ENCODE measurements around the gene NDUFS6. TPM values are rescaled to one million over a fixed set of nuclear protein-coding genes. Genes with fewer than 3 reads are reported as not detected.
A peak's percentile ranks its signal among the peaks of the same experiment; 100 is the strongest.

NDUFS6 gene
- total and polyA plus RNA-seq, 2 of the 4 experiments (the other 2 are of a cell fraction), result 10.4 to 69.0 TPM

DNA sequence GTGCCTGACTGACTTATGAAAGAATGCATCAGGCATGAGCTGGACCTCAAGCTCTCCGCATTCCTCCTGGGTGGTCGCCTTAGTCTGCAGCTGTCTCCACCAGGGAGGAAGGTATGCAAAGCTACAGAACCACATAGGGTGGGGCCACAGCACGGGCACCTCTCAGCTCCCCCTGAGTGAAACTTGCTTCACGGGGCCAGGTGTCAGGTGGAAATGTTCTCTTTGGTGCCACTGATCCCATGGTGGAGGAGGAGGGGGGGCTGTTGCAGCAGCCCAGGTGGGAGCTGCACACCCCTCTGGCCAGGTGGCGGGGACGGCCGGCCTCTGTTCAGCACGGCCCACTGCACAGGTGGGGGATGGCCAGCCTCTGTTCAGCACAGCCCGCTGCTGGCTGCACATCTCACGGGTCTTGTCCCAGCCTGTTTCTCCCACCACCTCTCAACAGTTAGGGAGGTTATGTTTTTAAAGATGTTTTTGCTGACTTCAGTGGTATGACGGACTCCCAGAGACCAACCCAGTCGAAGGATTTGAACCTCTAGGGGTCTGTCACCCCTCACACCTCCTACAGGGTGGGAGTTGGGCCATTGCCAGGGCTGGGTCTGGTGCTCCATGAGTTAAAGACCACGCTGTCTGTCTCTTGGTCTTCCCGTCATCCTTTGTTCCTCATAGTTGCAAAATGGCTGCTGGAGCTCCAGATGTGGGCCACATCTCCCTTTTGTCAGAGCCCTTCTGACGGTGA is 35.9 kb upstream of the NDUFS6 start:
- H3K27me3 ChIP-seq (ENCODE audit: control insufficient read depth, insufficient read depth, low read length), result peaks cover 7% of the 10 kb centered on the region; the same call in 1 of the 2 replicates
- H2BK20ac ChIP-seq (ENCODE audit: low read depth, low read length), result no peak overlapping the region
- CTCF ChIA-PET, result interaction anchor here (0.6 to 2.3 kb wide), 4 partner anchors 8 to 222 kb away, joined by 3 to 21 read pairs (median 6); partner anchors contain the start of gene NDUFS6
- intact Hi-C loops (cut with micrococcal nuclease) (loop anchor here (2.0 kb wide), 1 partner anchor 35 kb away; the partner anchor contains the start of gene NDUFS6), dilution Hi-C loops (cut with HindIII; ENCODE audit: low sequenced_read_pairs, unreplicated experiment) (no loop called here), in situ Hi-C loops (cut with MboI; ENCODE audit: low sequenced_read_pairs) (no loop called here)
- no peak for TF ChIP-seq BHLHE40 (IDR thresholded peaks at IDR 0.05; ENCODE audit: low read depth, low read length)
- TF ChIP-seq, protein P1, sequence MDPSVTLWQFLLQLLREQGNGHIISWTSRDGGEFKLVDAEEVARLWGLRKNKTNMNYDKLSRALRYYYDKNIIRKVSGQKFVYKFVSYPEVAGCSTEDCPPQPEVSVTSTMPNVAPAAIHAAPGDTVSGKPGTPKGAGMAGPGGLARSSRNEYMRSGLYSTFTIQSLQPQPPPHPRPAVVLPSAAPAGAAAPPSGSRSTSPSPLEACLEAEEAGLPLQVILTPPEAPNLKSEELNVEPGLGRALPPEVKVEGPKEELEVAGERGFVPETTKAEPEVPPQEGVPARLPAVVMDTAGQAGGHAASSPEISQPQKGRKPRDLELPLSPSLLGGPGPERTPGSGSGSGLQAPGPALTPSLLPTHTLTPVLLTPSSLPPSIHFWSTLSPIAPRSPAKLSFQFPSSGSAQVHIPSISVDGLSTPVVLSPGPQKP (IDR thresholded peaks at IDR 0.05; ENCODE audit: borderline replicate concordance, low read depth, low read length), result no peak
- TF ChIP-seq CEBPB (IDR thresholded peaks at IDR 0.05; ENCODE audit: low read depth, low read length), result no peak
- TF ChIP-seq USF2 (IDR thresholded peaks at IDR 0.05; ENCODE audit: low read depth, low read length), result no peak
- no peak for TF ChIP-seq CHD1 (IDR thresholded peaks at IDR 0.05; ENCODE audit: low read depth, low read length)
- TF ChIP-seq POLR2A (IDR thresholded peaks at IDR 0.05; ENCODE audit: low read depth, low read length), result no peak
- no peak for TF ChIP-seq RFX5 (IDR thresholded peaks at IDR 0.05; ENCODE audit: low read depth, low read length)
- no peak for TF ChIP-seq NFE2L2 (IDR thresholded peaks at IDR 0.05; ENCODE audit: low read depth, low read length)
- TF ChIP-seq FOS (IDR thresholded peaks at IDR 0.05; ENCODE audit: low read depth, low read length), result no peak
- no peak for TF ChIP-seq CTCF (conservative IDR thresholded peaks at IDR 0.05; ENCODE audit: low read depth, low read length)
- TF ChIP-seq MAFK (IDR thresholded peaks at IDR 0.05; ENCODE audit: low read depth, low read length), result no peak
- no peak for TF ChIP-seq MXI1 (IDR thresholded peaks at IDR 0.05; ENCODE audit: borderline replicate concordance, low read depth, low read length)
- TF ChIP-seq SMC3 (IDR thresholded peaks at IDR 0.05; ENCODE audit: low read depth, low read length), result no peak
- WGBS, 2 experiments (ENCODE audit: extremely low coverage in 2 of 2, insufficient read length in 1 of 2), result no CpG with 5 or more reads among the region's 15 CpGs
- H3K4me1 ChIP-seq (ENCODE audit: control insufficient read depth, insufficient read depth, low read length), result peaks cover 5% of the 10 kb centered on the region; the same call in 1 of the 2 replicates
- no peaks in the 10 kb centered on the region for H3K36me3 ChIP-seq (ENCODE audit: control insufficient read depth, insufficient read depth, low read length)
- H3K14ac ChIP-seq (replicated peaks; ENCODE audit: low read depth, low read length), result no peak overlapping the region
- no peak overlapping the region for H3K27ac ChIP-seq (ENCODE audit: insufficient read depth, low read length)
- H3K9me3 ChIP-seq (ENCODE audit: control insufficient read depth, insufficient read depth, low read length), result no peaks in the 10 kb centered on the region
- ATAC-seq (ENCODE audit: low read depth) (peak; percentile 32; the same call in 1 of the 2 replicates), DNase-seq (peak; percentile 13)
- no peak overlapping the region for H4K5ac ChIP-seq (ENCODE audit: low read depth, low read length)
- H3K9ac ChIP-seq (ENCODE audit: low read depth, low read length), result no peak overlapping the region
- H3K56ac ChIP-seq (ENCODE audit: extremely low read depth, insufficient read depth, low read length), result no peak overlapping the region
- H4K8ac ChIP-seq (ENCODE audit: low read depth in 2 of 2, low read length in 2 of 2), result no peak overlapping the region
- no peak overlapping the region for H2AFZ ChIP-seq (replicated peaks; ENCODE audit: low read length, poor library complexity)
- POLR2A ChIA-PET (ENCODE audit: unreplicated experiment), result no interaction called here
- H2AK5ac ChIP-seq (ENCODE audit: low read depth, low read length), result no peak overlapping the region
- H3K18ac ChIP-seq (ENCODE audit: low read depth, low read length), result no peak overlapping the region
- H3K9me1 ChIP-seq (ENCODE audit: insufficient read depth, low read length), result no peaks in the 10 kb centered on the region
- H2AK9ac ChIP-seq (replicated peaks; ENCODE audit: low read depth, low read length, poor library complexity), result peak overlapping the region; percentile 3
- no TSS peak for BruUV-seq (replicated peaks)
- no peak overlapping the region for H2BK5ac ChIP-seq (ENCODE audit: low read depth, low read length, poor library complexity, severe bottlenecking)
- no peak overlapping the region for H2BK15ac ChIP-seq (ENCODE audit: low read depth, low read length)
- no peak overlapping the region for H4K91ac ChIP-seq (ENCODE audit: insufficient read depth, low read depth, low read length)
- H3K4me2 ChIP-seq (ENCODE audit: low read depth, low read length), result no peak overlapping the region
- H3K79me1 ChIP-seq (ENCODE audit: low read depth in 1 of 2, low read length in 2 of 2), result no peaks in the 10 kb centered on the region
- H4K20me1 ChIP-seq (ENCODE audit: insufficient read depth, low read length), result no peaks in the 10 kb centered on the region
- no peak overlapping the region for H2BK120ac ChIP-seq (ENCODE audit: low read depth, low read length)
- no peak overlapping the region for H3K23ac ChIP-seq (ENCODE audit: low read depth, low read length)
- no peak overlapping the region for H3K4ac ChIP-seq (ENCODE audit: low read depth, low read length)
- no peak overlapping the region for H3K4me3 ChIP-seq (ENCODE audit: insufficient read depth, low read depth, low read length)

All from IMR-90 (cell line).